ENCODE results near the gene FXYD6. TPM values are rescaled to one million over a fixed set of nuclear protein-coding genes. Genes with fewer than 3 reads are reported as not detected.

The FXYD6 gene
- total RNA-seq, 2 donors from 2014 or later, result 17.5 to 17.8 TPM

- no peaks in the 10 kb centered on the region for H3K36me3 ChIP-seq
- H3K27ac ChIP-seq, result peak overlapping the region in 1 of 2 donors; percentile 40
- H3K4me1 ChIP-seq (ENCODE audit: control insufficient read depth in 1 of 2, low read depth in 2 of 2), result peaks cover 3% of the 10 kb centered on the region in 2 donors
- DNase-seq (ENCODE audit: low spot score) (no peak), ATAC-seq (ENCODE audit: insufficient number of reproducible peaks, low FRiP score, low read depth) (no peak)
- H3K27me3 ChIP-seq (replicated peaks; ENCODE audit: insufficient read depth), result no peaks in the 10 kb centered on the region
- H3K9me3 ChIP-seq, result no peaks in the 10 kb centered on the region
- TF ChIP-seq, protein P1, sequence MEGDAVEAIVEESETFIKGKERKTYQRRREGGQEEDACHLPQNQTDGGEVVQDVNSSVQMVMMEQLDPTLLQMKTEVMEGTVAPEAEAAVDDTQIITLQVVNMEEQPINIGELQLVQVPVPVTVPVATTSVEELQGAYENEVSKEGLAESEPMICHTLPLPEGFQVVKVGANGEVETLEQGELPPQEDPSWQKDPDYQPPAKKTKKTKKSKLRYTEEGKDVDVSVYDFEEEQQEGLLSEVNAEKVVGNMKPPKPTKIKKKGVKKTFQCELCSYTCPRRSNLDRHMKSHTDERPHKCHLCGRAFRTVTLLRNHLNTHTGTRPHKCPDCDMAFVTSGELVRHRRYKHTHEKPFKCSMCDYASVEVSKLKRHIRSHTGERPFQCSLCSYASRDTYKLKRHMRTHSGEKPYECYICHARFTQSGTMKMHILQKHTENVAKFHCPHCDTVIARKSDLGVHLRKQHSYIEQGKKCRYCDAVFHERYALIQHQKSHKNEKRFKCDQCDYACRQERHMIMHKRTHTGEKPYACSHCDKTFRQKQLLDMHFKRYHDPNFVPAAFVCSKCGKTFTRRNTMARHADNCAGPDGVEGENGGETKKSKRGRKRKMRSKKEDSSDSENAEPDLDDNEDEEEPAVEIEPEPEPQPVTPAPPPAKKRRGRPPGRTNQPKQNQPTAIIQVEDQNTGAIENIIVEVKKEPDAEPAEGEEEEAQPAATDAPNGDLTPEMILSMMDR (IDR thresholded peaks at IDR 0.05), result no peak
- H3K4me3 ChIP-seq, result no peak overlapping the region
Measured at GRCh38 chr11:117823294-117823945, 53.0 kb downstream of the FXYD6 start.

DNA sequence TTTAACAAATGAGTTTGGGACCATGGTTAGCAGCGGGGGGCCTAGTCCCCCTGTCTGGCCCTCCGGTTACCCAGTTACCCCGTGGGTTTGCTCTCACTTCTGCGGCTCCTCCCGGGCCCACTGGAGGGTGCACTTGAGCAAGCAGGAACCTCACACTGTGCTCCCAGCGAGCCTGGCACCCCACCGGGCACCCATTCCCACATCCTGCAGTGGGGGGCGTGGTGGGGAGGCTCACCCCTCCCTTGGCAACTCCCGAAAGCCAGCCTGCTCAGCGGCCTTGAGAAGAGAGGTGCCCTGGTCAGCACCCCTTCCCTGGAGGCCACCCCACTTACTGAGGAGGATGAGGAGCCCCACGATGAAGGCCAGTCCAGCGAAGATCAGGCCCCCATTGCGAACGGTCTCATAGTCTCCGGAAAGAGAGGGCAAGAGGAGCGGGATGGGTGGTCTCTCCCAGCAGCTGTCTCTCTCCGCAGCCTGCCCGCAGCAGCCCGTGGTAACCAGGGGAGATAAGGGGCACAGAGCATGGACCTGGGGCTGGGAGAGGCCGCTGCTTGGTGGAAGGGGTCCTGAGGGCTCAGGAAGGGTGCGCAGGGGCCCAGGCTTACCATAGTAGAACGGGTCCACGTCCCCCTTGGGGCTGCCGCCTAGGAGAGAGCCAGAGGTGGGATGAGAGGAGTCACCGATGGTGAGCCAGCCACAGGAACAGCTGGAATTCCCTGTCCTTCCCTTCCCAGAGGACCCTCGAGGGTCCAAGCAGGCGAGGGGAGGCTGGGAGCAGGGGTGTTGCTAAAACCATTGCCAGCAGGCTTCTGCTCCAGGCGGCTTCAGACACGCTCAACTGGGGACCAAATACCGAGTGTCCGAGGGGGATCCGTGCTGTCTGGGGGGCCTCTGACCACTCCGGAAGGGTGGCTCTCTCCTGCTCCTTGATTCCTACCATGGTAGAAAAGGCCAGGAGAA is 54.1 kb downstream of the FXYD6 start:
- TF ChIP-seq, protein P1 (IDR thresholded peaks at IDR 0.05), result no peak
- Histone ChIP-seq H3K4me3 (no peak overlapping the region), H3K36me3 (no peaks in the 10 kb centered on the region), H3K4me1 (ENCODE audit: control insufficient read depth in 1 of 2, low read depth in 2 of 2) (peaks cover 3 to 6% of the 10 kb centered on the region in 2 donors), H3K9me3 (no peaks in the 10 kb centered on the region), H3K27me3 (replicated peaks; ENCODE audit: insufficient read depth) (no peaks in the 10 kb centered on the region), H3K27ac (no peak overlapping the region)
- DNase-seq (ENCODE audit: low spot score), result no peak
- no peak for ATAC-seq (ENCODE audit: insufficient number of reproducible peaks, low FRiP score, low read depth)

DNA sequence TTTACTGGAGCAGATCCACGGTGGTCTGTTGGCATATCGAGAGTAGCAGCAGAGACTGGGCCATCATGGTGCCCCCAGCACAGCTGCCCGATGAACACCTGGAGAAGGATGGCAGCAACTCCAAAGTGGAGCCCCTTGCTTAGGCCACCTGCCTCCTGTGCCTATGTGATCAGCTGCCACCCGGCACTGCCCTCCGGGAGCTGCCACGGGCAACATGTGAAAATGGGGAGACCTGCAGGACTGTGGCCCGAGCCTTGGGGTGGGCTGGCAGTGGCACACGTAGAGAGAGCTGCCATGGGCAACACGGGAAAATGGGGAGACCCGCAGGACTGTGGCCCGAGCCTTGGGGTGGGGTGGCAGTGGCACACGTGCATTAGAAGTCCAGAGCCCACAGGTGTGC is 55.0 kb downstream of the FXYD6 start:
- no peak overlapping the region for H3K27ac ChIP-seq
- no peaks in the 10 kb centered on the region for H3K9me3 ChIP-seq
- ATAC-seq (ENCODE audit: insufficient number of reproducible peaks, low FRiP score, low read depth), result no peak
- peaks cover 3 to 10% of the 10 kb centered on the region in 2 donors for H3K4me1 ChIP-seq (ENCODE audit: control insufficient read depth in 1 of 2, low read depth in 2 of 2)
- TF ChIP-seq, protein P1 (IDR thresholded peaks at IDR 0.05), result no peak
- H3K36me3 ChIP-seq, result no peaks in the 10 kb centered on the region
- no peak overlapping the region for H3K4me3 ChIP-seq
- no peaks in the 10 kb centered on the region for H3K27me3 ChIP-seq (replicated peaks; ENCODE audit: insufficient read depth)
- no peak for DNase-seq (ENCODE audit: low spot score)

- H3K4me3 ChIP-seq, result no peak overlapping the region
- no peak for DNase-seq (ENCODE audit: low spot score)
- no peaks in the 10 kb centered on the region for H3K36me3 ChIP-seq
Measured at GRCh38 chr11:117820516-117820915, 55.9 kb downstream of the FXYD6 start.

More at GRCh38 chr11:117820516-117820915, 55.9 kb downstream of the FXYD6 start:
- peaks cover 3 to 10% of the 10 kb centered on the region in 2 donors for H3K4me1 ChIP-seq (ENCODE audit: control insufficient read depth in 1 of 2, low read depth in 2 of 2)
- no peaks in the 10 kb centered on the region for H3K9me3 ChIP-seq
- TF ChIP-seq, protein P1 (IDR thresholded peaks at IDR 0.05), result no peak
- ATAC-seq (ENCODE audit: insufficient number of reproducible peaks, low FRiP score, low read depth), result no peak
- H3K27ac ChIP-seq, result no peak overlapping the region
- no peaks in the 10 kb centered on the region for H3K27me3 ChIP-seq (replicated peaks; ENCODE audit: insufficient read depth)

Measured in thoracic aorta (tissue), 2 donors.